Measurements from ENCODE around the gene RAPGEF1.

RAPGEF1 gene

DNA sequence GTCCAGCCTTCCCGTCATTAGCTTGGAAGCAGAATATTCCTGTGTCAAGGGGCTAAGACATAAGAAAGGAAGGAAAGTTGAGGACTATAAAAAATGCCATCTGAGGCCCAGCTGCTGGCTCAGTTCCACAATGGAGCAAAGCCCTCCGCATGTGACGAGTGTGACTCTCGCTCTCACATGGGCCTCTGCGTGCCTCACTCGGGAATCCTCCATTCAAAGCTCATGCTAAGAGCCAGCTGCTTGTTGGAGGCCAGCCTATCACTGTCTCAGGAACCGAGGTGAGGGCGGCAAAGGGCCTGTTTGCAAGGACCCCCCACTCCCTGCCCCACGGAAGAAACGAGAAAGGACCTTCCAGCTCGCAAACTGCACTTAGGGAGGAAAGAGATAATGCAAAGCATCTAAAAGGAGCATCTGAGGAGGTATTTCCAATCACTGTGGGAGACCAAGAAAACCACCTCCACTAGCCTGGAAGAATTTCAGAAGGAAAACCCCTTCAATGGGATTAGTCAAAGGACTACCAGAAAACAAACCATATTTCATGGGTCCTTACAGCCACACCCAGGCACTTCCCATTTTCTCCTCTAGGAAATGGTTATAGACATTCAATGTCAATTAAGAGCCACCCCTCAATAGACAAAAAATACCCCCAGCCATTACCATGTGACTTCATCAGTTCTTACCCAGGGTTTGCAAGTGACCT is 99.3 kb downstream of the RAPGEF1 start:
- no peak for DNase-seq

DNA sequence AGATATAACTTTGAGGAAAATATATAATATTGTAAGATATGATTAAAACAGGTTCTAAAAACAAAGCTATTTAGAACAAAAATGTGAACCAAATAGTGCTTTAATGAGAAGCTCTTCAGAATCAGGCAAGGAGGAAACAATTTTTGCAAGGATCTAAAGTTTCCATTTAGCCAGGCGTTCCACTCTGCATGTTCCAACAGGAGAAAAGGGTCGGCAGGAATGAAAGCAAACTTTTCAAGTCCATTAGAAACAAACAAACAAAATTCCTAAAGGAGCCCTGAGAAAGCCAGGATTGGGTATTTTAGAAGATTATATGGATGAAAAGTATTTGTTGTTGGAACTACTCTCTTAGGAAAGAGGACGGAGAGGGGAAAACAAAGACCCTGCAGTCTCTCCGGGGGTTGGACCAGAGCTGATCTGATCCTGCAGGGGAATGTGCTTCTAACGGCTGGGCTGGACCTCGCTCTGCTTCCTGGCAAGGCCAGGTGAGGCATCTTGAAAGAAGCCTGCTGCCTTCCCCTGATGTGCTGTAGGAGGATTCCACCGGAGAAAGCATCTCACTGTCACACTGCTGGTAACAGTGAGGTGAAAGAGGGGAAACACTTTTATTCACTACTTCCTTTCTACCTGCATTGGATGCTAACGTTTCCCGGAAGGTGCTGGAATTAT is 100.0 kb downstream of the RAPGEF1 start:
- DNase-seq, result no peak

DNA sequence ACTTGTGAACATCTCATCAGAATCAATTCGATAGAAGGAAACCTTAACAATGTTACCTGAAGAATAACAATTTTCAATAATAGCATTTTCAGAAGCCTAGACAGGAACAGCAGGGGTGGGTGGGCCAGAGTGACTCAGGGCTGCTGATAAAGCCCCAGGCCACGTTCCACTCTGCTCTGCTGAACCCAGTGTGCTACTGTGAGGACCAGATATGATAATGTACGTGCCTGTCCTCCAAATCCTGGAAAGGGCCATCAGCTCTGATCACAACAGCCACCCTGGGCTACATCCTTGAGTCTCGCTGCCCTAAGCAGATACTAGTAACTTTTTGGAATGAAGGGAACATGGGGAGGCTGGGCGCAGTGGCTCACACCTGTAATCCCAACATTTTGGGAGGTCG is 103.3 kb downstream of the RAPGEF1 start:
- DNase-seq, result no peak

DNA sequence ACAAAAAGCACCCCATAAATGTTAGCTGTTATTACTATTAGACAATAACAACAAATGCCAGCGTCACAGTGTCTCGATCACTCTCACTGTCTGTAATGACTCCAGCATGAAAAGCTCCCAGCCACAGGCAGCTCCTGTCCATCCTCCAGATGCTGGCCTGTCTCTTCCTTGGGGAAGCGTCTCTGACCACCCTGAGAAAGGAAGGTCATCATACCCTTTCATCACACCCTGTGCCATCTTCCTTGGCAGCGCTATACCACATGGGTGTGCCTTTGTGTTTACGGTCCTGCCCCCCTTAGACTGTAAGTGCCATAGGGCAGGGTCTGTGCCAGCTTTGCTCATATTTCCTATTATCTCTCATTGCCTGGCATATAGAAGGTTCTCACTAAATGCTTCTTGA is 104.0 kb downstream of the RAPGEF1 start:
- no peak for DNase-seq

DNA sequence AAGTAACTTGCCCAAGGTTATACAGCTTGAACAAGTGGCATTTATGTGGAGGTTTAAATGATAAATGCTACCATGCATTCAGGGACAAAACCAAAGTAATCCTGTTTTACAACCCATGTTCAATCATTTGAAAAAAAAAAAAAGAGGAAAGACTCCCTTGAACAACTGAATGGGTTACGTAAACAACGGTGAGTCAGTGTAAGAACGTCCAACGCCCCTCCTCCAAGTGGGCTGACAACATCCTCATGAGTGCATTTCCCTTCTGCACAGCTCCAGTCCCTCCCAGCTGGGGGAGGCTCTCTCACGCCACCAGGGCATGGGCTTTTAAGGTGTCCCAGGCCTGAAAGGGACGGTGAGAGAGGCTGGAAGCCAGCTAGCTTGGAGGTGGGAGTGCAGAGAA is 104.6 kb downstream of the RAPGEF1 start:
- peak; percentile 98 for DNase-seq

DNA sequence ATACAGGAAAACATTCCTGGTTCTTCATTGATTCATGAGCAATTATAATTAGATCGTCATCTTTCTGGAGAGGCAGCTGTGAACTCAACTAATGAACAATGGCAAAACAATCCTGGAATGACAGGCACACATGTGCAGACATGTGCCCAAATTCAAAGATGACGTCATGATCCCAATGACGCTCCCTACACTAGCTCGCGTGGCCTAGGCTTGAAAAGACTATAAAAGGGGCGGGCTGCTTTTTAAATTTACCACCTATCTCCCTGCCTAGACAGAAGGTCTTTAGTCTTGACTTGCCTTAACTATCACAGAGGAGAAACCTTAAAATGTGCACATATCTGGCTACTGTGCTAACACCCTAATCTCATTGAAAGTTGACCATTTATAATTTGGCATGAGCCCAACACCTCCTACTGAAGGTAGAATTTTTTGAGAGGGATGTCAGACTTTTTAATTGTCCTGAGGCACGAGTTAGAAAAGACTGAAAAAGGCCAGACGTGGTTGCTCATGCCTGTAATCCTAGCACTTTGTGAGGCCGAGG is 106.3 kb downstream of the RAPGEF1 start:
- DNase-seq, result no peak

DNA sequence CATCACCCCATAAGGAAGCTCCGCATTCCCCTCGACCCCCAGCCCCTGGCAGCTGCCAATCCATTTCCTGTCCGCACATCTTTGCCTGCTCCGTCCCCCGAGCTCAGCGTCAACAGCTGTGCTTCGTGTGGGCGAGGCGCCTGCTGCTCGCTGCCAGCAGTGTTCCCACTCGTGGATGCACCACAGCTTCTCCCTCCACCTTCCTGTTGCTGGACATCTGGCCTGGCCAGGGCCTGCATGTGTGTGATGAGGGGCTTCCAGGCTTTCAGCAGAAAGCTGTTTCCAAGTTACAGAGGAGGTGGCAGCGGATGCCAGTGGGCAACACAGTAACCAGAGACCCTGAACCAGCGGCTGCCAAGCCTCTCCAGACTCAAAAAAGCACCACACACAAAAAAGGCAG is 108.6 kb downstream of the RAPGEF1 start:
- no peak for DNase-seq

DNA sequence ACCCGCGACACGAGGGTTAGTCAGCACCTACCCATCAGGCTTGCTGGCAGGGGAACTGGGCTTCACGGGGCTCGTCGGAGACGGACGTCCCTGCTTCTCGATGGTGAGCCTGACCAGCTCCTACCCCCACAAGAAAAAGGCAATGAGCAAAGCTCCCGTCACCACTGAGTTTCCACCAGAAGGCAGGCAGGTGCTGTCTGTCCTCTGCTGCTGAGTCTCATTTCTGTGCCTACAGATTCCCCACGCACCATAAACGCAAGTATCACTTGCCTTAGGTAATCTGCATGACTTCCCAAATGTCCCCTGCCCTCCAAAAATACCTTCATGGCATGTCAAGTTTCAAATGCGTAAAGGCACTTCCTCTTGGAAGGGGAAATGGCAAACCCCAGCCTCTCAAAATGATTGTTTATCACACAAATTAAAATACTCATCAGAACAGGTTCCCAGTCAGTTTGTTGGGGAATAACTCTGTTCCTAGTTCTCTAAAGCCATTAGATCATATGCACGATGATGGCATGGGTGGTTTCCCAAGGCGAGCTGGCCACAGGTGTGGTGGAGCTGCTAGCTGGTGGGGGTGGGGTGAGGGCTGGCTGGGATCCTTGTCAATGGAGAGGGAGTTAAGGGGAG is 109.6 kb downstream of the RAPGEF1 start:
- no peak for DNase-seq

DNA sequence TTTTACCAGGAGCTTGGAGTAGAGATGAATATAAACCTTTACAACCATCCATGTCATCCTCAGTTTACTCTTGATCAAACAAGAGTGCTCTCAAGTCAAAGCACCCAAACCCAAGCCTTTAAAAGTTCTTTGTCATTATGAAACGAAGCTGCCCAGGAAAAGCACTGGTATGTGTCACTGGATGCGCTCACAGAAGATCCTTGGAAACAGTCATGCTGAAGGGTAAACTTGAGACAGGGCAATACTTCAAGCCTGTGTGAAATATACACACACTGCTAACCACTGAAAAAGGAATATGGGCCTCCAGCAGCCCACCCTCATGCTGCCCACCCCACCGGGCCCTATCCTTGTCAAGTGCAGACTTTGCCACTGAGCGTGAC is 110.1 kb downstream of the RAPGEF1 start:
- no peak for DNase-seq

DNA sequence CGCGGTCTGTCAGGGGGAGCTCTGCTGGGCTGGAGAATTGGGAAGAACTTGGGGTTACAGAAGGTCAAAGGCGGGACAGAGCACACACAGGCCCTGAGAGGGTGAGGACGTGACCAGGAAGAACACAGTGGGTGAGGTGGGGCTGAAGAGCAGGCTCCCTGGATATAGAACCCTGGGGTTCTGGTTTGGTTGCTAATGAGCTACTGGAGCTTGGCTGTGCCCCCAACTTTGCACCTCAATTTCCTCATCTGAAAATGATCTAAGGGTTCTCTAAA is 110.7 kb downstream of the RAPGEF1 start:
- no peak for DNase-seq

DNA sequence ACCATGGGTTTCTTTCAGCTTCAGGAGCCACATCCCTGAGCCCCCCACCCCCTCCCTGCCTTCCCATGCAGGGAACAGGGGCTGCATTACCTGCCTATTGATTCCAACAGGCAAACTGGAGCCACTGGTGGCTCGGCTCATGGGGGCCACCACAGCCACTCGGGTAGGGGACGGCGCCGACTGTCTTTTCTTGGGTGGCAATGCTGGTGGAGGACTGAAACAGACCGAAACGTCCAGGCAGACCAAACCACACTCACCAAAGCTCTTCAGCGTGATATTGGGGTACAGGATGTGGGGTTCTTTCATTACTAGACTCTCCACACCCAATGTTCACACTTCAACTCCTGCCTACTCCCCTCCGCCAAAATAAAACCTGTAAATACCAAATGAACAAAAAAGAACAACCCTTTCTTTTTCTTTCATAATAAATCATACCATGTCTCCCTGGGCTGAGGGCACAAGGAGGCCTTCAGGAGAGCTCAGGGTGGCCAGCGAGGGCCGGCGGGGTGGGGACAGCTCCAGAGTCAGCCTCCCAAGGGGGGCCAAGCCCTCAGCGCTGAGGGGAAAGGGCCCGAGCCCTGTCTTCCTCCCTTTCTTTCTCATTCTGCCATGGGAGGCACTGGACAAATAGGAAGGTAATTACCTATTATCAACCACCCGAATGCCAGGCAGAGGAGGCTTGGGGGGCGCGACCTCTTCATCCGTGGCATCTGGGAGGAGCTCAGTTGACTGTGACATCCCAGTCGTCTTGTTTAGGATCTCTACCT is 111.2 kb downstream of the RAPGEF1 start:
- no peak for DNase-seq

DNA sequence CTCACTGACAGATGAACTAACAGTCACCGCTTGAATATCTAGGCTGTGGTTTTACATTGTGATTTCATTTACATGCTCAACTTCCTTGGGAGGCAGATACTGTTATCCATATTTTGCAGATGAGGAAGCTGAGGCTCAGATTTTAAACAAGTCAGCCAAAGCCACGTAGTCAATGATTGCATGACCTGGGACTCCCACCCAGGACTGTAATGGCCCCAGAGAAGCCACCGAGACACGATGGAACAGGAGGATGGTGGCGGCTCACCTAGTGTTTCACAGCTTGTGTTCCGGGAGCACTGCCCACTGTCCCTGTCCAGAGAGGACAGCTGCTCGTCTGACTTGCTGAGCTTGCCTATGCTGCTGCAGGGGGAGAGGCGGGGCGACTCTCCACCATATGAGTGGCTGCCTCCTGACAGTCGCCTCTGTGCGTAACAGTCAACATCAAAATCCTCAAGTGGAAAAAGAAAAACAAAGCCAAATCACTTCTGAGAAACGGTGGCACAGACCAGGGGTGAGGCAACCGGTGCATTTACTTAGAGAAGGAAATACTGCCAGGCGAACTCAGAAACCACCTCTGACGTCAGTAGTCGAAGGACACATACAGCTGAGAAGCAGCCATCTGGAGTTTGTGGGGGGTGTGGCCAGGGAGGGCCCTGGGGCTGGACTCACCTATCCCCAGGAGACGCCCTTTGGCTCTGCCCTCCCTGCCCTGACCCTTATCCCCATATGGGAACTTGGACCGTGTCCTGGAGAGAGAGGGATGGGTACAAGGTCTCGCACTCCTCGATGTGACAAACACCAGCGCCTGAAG is 112.0 kb downstream of the RAPGEF1 start:
- no peak for DNase-seq

DNA sequence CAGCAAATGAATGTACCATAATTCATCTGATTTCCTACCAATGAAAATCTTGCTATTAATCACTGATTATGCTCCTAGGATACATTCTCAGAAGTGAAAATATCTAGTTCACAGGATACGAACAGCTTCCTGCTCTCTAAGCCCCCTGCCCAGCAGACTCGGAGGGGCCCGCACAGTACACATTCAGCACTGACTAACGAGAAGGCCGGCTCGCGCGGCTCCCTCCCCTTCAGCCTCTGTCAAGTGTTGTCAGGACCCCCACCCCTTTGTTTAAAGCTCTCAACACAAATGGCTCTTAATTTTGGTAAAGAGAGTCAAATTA is 112.6 kb downstream of the RAPGEF1 start:
- no peak for DNase-seq

DNA sequence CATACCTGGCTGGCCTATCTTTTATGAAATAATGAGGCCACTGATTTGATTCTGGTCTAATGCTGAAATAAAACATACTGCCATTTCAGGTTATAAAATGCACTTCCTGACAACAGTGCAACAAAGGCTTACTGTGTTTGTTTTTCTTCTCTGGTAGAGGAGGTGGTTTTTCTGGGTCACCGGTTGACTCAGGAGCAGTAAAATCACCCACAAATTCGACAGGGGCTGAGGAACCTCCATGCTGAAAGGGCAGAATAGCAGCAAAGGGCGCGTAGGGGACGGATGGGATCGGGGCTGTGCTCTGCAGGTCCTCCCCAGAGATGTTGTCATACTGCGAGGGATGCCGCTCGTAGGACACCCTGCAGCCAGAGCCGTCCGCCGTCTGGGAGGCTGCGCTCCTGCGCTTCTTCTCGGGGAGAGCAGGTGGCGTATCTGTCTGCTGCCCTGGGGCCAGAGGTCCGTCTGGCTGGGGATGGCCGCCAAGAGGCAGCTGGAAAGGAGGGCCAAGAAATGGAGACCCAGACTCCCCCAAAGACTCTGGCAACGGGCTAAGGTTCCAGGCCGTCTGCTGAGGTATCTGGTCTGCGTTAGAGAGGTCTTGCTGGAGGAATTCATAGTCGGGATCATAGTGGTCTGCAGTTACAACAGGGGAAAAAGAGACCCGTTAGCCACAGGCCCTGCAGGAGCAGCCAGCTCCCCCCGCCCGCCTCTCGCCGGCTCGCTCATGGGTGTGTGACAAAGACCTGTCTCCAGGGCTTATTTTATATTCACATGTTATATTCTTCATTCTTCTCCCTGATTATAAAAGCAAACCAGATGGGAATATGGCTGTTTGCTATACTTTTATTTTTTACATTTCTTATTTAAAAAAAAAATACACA is 113.8 kb downstream of the RAPGEF1 start:
- peak; percentile 64 for DNase-seq

DNA sequence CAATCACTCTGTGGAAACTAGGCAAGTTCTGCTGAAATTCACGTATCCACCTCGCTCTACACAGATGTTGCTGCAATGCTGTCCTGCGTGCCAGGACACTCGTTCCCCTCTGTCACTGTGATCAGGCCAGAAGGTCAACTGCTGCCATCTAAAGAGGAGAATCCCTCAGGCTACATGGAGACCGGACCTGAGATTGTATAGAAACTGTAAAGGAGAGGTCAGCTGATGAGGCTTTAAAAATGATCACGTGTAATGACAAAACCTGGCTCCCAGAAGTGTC is 114.4 kb downstream of the RAPGEF1 start:
- no peak for DNase-seq

DNA sequence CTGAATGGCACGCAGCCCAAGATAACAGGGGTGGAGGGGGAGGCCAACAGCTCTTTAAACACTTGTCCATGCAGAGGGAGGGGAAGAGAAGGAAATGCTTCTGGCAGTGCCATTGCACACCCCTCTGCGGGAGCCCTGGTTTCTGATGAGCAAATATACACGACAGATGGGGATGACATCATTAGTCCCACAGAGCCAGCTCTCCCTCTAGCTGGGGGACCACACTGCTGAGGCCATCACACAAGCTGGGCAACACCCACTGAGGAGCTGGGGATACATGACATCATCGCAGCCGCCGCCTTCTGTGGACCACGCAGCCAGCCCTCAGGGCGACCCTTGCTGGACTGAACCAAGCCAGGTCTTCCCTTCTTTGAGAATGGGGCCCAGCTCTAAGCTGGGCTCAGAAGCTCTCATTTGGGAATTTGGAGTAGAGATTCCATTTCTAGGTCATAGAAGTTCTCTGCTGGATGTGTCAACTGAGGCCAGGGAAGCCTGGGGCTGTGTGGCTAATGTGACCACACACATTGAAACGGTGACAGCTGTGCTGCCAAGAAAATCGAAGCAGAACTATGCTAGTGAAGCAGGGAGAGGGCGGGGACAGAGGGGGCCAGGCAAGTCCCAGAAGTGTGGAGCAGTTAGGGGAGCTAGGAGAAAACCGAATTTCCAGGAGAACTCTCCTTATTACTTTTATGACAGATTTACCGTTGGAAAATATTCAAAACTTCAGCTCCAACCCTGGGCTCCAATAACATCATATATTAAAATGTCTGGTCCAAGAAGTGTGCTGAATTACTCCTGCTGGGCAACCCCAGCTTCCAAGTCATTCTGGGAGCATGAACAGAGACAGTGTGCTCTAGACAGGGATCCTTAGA is 115.0 kb downstream of the RAPGEF1 start:
- no peak for DNase-seq

DNA sequence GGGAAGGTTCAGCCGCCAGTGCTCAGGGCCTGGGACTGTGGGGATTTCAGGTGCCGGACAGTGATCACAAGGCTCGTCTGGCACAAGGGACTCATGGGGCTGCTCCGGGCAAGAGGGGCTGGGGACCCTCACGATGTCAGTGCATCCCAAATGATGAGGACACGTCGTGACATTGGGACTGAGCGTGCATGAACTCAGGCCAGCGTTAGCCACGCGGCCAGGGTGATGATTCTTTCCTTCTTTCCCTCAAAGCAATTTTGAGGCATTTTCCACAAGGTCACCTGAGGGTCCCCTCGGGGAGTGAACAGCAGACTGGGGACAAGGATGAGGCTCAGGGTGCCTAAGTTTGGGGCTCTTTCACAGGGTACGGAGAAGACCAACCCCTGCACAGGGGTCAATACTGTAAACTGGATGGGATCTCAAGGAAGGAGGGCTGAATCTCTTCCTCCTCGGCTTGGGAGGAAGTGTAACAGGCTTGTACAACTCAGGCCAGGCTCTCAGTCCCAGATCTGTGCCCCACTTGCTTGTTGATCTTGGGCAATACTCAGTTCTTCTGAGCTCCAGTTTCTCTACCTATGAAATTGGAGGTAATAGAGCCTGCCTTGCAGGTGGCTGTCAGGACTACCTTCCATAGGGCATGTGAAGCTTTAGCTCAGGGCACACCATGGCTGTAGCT is 116.1 kb downstream of the RAPGEF1 start:
- no peak for DNase-seq

DNA sequence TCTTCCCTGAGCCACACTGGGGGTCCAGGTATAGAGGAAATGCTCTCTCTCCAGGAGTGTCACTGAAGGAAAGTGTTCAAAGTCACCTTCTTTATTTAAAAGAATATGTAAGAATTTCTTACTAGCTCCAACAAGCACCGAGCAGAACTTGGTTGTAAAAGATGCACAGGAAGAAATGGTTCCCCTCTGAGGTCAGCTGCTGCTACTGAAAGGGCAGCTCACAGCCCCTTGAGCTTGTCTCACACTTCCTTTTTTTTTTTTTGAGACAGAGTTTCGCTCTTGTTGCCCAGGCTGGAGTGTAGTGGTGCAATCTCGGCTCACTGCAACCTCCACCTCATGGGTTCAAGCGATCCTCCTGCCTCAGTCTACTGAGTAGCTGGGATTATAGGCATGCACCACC is 117.4 kb downstream of the RAPGEF1 start:
- DNase-seq, result no peak

DNA sequence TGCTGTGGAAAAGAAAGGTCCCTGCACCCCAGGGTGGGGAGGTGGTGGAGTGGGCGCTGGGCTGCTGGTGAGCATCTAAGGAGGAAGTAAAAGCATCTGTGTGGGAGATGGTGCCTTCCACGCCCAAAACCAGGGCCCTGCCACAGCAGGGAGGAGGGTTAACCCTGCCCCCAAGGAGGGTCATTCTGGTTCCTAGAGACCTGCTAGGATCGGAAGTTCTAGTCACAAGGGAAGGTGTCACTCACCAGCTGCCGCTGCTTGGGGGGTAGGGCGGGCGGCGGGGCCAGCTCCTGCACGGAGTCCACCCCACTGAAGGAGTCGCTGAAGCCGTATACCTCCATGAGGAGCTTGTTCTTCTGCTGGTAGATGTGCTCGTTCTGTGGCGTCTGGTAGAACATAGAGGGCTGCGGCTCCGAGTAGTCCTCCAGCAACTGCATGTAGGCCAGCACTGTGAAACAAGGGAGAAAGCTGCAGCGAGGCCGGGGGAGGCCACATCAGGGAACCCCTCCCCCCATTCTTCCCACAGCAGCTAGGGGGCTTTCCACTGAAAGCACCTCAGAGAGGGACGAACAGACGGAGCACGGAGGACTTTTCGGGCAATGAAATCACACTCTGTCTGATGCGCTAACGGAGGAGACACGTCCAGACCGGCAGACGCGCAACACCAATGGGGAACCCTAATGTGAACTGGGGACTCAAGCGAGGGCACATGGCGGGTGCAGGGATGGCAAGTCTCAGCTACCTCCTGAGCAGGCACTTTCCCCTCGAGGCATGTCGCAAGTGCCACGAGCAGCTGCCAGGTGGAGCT is 118.1 kb downstream of the RAPGEF1 start:
- no peak for DNase-seq
